ENCODE data around the gene SPHK1. TPM values are rescaled to one million over a fixed set of nuclear protein-coding genes. Genes with fewer than 3 reads are reported as not detected.

Gene SPHK1
- total RNA-seq, 2 experiments from 2014 or later = 0.28 to 0.78 TPM

GRCh38 chr17:76420356-76421043 is 36.1 kb downstream of the SPHK1 start:
- peak overlapping the region; percentile 36 for H3K4me3 ChIP-seq (ENCODE audit: low read depth, low read length, poor library complexity, severe bottlenecking)
- ChIA-PET POLR2A (no interaction called here), CTCF (ENCODE audit: unreplicated experiment) (interaction anchor here (1.0 kb wide), 1 partner anchor 38 kb away, joined by 3 read pairs; no protein-coding TSS in a partner anchor)
- peak; percentile 35 for DNase-seq (ENCODE audit: low spot score)
- peak overlapping the region; percentile 70 for H3K4me2 ChIP-seq (ENCODE audit: low read length)
- H4K20me1 ChIP-seq (ENCODE audit: insufficient read depth, low read length) = no peaks in the 10 kb centered on the region
- 0 out of 2 replicates have a peak, but pooled peaks cover 4% of the 10 kb centered on the region for H3K9me3 ChIP-seq (ENCODE audit: low read length)
- no peak overlapping the region; the same call in 1 of the 2 replicates for H2AFZ ChIP-seq (ENCODE audit: low read length)
- no TSS peak for BruUV-seq (replicated peaks)
- peaks cover 88% of the 10 kb centered on the region for H3K79me2 ChIP-seq (ENCODE audit: insufficient read depth, low read depth, low read length)
- peak overlapping the region; percentile 75 for H3K27ac ChIP-seq (ENCODE audit: low read depth, low read length, poor library complexity, severe bottlenecking)
- intact Hi-C loops (cut with micrococcal nuclease; ENCODE audit: unreplicated experiment) = no loop called here
- peaks cover 26% of the 10 kb centered on the region for H3K36me3 ChIP-seq (ENCODE audit: insufficient read depth, low read length)
- TF ChIP-seq CTCF (conservative IDR thresholded peaks at IDR 0.05; ENCODE audit: low read length) (0 out of 2 replicates have a peak, but pooled peaks have one; percentile 38), EZH2phosphoT487 (IDR thresholded peaks at IDR 0.05; ENCODE audit: borderline replicate concordance, low read depth, low read length) (no peak)
- peaks cover 90% of the 10 kb centered on the region for H3K4me1 ChIP-seq (ENCODE audit: insufficient read depth, low read length, poor library complexity, severe bottlenecking)
- no peaks in the 10 kb centered on the region for H3K9me2 ChIP-seq (ENCODE audit: insufficient read depth, low read length)

GRCh38 chr17:76421044-76421407 is 36.6 kb downstream of the SPHK1 start:
- Histone ChIP-seq H3K36me3 (ENCODE audit: insufficient read depth, low read length) (peaks cover 23% of the 10 kb centered on the region), H3K4me2 (ENCODE audit: low read length) (peak overlapping the region; percentile 70), H3K4me3 (ENCODE audit: low read depth, low read length, poor library complexity, severe bottlenecking) (peak overlapping the region; percentile 36), H3K9me3 (ENCODE audit: low read length) (0 out of 2 replicates have a peak, but pooled peaks cover 4% of the 10 kb centered on the region), H3K4me1 (ENCODE audit: insufficient read depth, low read length, poor library complexity, severe bottlenecking) (peaks cover 96% of the 10 kb centered on the region), H4K20me1 (ENCODE audit: insufficient read depth, low read length) (no peaks in the 10 kb centered on the region), H3K27ac (ENCODE audit: low read depth, low read length, poor library complexity, severe bottlenecking) (peak overlapping the region; percentile 75), H3K9me2 (ENCODE audit: insufficient read depth, low read length) (no peaks in the 10 kb centered on the region), H3K79me2 (ENCODE audit: insufficient read depth, low read depth, low read length) (peaks cover 92% of the 10 kb centered on the region), H2AFZ (ENCODE audit: low read length) (no peak overlapping the region)
- DNase-seq (ENCODE audit: low spot score) = no peak
- no TSS peak for BruUV-seq (replicated peaks)
- intact Hi-C loops (cut with micrococcal nuclease; ENCODE audit: unreplicated experiment) = no loop called here
- CTCF ChIA-PET (ENCODE audit: unreplicated experiment) = no interaction called here
- TF ChIP-seq EZH2phosphoT487 (IDR thresholded peaks at IDR 0.05; ENCODE audit: borderline replicate concordance, low read depth, low read length) (no peak), CTCF (conservative IDR thresholded peaks at IDR 0.05; ENCODE audit: low read length) (no peak)
- POLR2A ChIA-PET = no interaction called here

GRCh38 chr17:76422406-76422805 is 38.0 kb downstream of the SPHK1 start:
- H3K79me2 ChIP-seq (ENCODE audit: insufficient read depth, low read depth, low read length) = peaks cover 92% of the 10 kb centered on the region
- 0 out of 2 replicates have a peak, but pooled peaks cover 4% of the 10 kb centered on the region for H3K9me3 ChIP-seq (ENCODE audit: low read length)
- H3K27ac ChIP-seq (ENCODE audit: low read depth, low read length, poor library complexity, severe bottlenecking) = peak overlapping the region; percentile 67
- peaks cover 11% of the 10 kb centered on the region for H3K36me3 ChIP-seq (ENCODE audit: insufficient read depth, low read length)
- intact Hi-C loops (cut with micrococcal nuclease; ENCODE audit: unreplicated experiment) = no loop called here
- H2AFZ ChIP-seq (ENCODE audit: low read length) = no peak overlapping the region
- no peaks in the 10 kb centered on the region for H4K20me1 ChIP-seq (ENCODE audit: insufficient read depth, low read length)
- ChIA-PET CTCF (ENCODE audit: unreplicated experiment) (interaction anchor here (0.9 to 1.4 kb wide), 2 partner anchors 31 to 86 kb away, joined by 3 to 5 read pairs; partner anchors contain the start of gene UBE2O), POLR2A (interaction anchor here (1.0 kb wide), 1 partner anchor 11 kb away, joined by 3 read pairs; no protein-coding TSS in a partner anchor)
- peaks cover 97% of the 10 kb centered on the region for H3K4me1 ChIP-seq (ENCODE audit: insufficient read depth, low read length, poor library complexity, severe bottlenecking)
- DNase-seq (ENCODE audit: low spot score) = no peak
- no peaks in the 10 kb centered on the region for H3K9me2 ChIP-seq (ENCODE audit: insufficient read depth, low read length)
- peak overlapping the region; percentile 47 for H3K4me3 ChIP-seq (ENCODE audit: low read depth, low read length, poor library complexity, severe bottlenecking)
- TF ChIP-seq EZH2phosphoT487 (IDR thresholded peaks at IDR 0.05; ENCODE audit: borderline replicate concordance, low read depth, low read length) (no peak), CTCF (conservative IDR thresholded peaks at IDR 0.05; ENCODE audit: low read length) (no peak)
- H3K4me2 ChIP-seq (ENCODE audit: low read length) = peak overlapping the region; percentile 87
- no TSS peak for BruUV-seq (replicated peaks)
